COLO829 (cell line): ENCODE measurements around the gene SPECC1.
A peak's percentile ranks its signal among the peaks of the same experiment; 100 is the strongest.
"Not testable (repeated sequence)": the region's sequence is repeated elsewhere in the genome, so short reads cannot be mapped to it uniquely, and the experiment has no call there.

Experiments
- DNase-seq: peaks from one replicate; pipeline ENCODE4 v3.0.0; 2012; ENCODE audit warnings: low spot score

The SPECC1 gene

DNA sequence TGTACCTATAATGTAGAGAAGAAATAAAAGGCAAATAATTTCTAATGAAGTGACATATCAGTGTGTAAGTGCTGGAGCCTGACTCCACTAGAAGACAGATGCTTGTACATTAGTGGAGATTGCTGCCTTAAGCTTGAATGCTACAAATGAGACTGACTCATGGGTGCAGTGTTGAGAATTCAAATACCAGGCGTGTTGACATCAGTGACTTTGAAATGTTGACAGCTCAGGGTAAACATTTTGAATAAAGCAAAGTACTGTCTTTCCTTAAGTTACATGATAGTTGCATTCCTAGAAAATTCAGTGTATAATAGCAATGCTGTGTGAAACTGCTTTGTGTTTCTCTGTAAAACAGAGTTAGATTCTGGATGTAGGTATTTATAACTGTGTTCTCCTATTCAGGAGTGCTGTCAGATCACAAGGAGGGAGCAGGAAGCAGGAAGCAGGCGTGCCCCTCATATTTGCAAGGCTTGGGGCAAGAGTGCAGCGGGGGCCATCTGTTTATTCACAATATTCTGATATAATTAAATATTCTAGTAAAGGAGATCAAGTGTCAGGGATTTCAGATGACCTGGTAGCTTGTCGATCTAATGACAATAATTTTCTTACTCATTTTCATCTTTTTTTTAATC, 119.0 kb downstream of the SPECC1 start:
- DNase-seq: no peak

DNA sequence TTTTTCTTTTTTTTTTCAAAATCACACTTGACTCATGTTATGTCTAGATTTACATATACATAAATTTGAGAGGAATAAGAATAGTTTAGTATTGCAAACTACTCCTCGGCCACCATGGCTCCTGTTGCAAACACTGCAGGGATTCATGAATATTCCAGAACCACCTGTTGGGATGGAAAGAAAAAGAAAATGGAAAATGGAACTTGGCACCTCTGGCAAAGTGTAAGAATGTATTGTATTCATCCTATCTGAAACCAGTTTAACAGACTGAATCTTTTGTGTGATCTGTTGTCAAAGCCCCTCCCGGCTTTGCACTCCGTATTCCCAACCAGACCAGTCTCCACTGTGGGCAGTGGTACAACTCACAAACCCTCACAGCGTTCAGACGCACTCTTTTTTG, 124.4 kb downstream of the SPECC1 start:
- no peak for DNase-seq

DNA sequence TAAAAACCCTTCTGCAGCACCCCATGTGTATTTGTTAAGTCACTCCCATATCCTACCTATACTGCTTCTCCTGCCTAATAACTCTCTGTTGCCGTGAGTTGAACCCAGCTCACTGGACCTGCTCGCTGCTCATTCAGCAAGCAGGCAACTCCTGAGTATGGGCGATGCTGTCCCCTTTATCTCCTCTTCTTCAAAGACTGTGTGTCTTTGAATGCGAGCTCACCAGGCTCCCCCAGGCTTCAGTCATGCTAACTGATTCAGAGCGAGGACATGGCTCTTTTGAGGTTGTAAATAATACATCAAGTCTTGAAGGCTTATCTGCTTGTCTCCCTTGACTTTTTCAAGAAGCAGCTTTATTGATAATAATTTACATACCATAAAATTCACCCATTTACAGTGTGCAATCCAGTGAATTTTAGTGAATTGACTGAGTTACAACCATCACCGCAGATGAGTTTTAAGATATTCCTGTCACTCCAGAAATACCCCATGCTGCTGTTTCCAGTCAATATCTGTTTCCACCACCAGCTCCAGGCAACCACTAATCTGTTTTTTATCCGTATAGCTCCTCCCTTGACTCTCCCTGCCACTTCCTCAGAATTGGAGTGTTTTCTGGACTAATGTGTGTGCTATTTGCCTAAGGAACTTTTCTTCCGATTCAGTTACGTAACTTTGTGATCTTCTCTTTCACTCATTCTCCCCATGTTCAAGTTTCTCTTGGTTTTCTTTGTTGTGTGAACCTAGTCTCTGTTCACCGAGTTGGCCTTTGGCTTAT, 132.2 kb downstream of the SPECC1 start:
- DNase-seq: no peak

DNA sequence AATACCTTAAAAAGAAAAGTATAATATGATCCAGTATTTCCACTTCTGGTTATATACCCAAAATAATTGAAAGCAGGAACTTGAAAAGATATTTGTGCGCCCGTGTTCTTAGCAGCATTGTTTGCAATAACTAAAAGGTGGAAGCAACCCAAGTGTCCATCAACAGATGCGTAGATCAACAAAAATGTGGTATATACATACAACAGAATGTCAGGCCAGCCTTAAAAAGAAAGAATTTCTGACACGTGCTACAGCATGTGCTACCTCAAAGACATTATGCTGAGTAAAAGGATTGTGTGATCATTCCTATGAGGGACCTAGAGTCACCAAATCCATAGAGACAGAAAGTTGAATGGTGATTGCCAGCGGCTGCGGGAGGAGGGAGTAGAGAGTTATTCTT, 133.1 kb downstream of the SPECC1 start:
- no peak for DNase-seq

DNA sequence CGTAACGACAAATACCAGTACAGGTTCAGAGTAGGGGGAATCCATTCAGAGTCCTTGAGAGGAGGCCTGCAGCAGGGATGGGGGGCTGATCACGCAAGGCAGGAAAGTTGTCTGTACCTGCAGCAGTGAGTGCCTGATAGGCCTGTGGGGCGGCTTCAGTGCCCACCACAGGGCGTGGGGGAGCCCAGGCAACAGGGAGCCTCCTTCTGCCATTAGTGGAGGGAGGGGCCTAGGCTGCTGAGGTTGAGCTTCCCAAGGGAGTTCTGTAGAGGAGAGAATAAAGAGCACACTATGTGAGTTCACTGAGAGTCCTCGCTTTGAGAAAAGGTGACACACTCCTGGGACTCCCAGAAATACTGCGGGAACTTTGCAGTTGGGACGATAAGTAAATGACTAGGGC, 134.6 kb downstream of the SPECC1 start:
- DNase-seq: no peak

DNA sequence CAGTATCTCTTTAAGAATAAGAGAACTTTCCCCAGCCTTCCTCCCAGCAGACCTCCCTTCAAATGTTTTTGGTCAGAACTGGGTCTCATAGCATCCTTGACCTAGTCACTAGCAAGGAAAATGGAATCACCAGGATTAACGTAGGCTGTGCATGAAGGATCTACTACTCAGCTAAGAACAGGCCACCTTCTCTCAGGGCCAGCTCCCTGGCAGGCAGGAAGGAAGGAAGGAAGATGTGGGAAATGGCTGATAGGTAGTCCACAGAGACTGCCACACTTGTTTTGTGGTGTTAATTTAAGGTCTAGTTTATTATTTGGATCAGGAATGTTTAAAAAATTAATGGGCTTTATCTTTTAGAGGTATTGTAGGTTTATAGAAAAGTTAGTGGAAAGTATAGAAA, 136.4 kb downstream of the SPECC1 start:
- no peak for DNase-seq

DNA sequence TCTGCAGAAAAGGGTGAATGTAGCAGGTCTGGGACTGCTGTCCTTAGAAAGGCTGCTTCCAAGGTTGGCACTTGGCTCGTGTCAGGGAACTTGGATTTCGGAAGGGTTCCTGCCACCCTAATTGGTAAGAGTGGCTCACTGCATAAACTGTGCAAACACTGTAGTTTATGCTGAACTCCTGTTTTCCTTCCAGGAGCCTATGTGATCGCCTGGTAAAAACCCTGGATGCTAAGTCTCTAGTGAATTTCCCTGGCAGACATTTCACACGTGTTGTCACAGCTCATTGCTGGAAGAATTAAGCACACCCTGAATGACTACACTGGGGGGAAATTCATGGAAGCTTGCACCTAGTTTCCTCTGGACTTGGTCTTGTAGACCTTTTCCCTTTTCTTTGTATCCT, 140.1 kb downstream of the SPECC1 start:
- no peak for DNase-seq

DNA sequence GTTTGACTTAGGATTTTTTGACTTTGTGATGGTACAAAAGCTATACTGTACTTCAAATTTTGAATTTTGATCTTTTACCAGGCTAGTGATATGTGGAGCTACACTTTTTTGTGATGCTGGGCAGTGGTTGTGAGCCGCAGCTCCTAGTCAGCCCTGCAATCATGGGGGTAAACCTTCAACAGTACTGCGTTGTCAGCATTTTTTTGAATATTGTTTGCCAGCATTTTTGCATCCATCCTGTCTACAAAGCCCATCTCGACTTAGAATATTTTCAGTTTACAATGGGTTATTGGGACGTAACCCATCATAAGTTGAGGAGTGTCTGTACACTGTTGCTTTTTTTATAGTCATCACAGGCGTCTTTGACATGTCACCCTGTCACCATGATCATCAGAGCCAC, 142.0 kb downstream of the SPECC1 start:
- DNase-seq: no peak

DNA sequence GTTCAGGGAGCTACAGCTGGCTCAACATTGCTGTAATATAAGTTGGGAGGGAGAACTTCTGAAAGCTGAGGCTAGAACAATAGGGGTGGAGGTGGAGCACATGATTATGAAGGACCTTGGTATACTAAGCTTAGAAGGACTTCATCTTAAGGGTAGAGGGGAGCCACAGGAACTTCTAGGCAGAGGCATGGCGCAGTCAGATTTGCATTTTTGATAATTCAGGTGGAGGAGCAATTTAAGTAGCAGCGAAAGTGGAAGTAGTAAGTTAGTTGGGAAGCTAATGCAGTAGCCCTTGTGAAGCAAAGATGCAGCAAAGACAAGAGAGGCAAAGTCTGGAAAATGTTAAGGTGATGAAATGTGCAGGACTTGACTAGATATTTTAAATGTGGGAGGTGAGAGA, 144.1 kb downstream of the SPECC1 start:
- DNase-seq: no peak

DNA sequence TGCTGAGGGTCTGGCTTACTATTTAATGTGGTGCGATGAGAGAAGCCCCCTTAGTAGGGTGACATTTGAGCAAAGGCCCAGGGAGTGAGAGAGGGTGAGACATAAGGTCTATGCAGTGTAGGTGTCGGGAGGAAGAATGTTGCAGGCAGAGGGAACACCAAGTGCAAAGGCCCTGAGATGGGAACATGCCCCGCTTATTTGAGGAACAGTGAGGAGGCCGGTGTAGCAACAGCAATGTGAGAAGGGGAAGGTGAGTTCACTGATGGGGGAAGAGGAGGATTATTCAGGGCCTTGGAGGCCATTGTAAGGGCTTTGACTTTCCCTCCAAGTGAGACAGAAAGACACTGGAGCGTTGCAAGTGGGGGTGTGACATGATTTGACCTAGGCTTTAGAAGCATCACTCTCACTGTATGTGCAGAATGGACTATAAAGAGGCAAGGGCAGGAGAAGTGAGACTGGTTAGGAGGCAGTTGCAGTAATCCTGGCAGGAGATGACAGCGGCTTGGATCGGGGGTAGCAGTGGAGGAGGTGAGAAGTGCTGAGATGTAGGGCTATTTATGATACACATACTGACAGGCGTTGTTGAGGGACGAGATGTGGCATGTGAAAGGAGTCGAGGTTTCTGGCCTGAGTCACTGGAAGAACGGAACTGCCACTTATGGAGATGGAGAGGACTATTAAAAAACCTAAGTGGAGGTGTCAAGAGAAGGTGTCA, 145.3 kb downstream of the SPECC1 start:
- no peak for DNase-seq

DNA sequence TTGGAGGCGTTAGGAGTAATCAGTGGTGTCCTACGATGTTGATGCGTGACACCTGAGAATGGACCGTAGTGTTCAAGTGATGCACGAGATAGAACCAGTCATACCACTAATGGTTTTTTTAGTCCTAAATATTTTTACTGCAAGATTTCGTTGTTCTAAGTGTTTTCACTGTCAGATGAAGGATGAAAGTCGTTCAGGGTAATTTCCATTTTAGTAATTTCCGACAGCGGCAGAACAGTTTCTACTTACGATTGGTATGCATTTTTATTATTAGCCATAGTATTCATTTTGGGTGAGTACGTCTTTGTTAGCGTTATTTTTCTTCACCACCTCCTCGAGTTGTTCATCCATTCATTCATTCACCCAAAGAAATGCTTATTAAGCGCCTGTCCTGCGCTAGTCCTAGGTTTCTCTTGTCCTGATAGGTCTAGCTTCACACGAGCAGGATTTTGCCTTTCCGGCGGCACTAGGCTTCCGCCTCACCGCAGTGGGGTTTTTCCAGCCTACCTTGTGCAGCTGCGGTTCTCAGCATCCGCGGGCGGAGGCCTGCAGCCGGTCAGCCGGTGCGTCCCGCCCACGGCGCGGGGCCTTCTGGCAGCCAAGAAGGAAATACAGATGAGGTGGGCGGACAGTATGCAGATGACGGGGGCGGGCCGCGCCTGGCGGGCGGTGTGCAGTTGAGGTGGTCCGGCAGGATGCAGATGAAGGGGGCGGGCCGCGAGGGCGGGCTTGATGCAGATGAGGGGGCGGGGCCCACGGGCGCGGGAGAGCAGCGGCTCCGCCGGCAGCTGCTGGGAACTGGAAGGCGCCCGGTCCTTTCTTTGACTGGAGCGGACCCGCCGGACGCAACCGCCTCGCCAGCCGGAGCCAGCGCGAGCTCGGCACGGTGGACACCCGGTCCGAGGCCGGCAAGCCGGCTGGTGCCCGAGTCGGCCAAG, 146.4 kb downstream of the SPECC1 start:
- peak; percentile 95 for DNase-seq

DNA sequence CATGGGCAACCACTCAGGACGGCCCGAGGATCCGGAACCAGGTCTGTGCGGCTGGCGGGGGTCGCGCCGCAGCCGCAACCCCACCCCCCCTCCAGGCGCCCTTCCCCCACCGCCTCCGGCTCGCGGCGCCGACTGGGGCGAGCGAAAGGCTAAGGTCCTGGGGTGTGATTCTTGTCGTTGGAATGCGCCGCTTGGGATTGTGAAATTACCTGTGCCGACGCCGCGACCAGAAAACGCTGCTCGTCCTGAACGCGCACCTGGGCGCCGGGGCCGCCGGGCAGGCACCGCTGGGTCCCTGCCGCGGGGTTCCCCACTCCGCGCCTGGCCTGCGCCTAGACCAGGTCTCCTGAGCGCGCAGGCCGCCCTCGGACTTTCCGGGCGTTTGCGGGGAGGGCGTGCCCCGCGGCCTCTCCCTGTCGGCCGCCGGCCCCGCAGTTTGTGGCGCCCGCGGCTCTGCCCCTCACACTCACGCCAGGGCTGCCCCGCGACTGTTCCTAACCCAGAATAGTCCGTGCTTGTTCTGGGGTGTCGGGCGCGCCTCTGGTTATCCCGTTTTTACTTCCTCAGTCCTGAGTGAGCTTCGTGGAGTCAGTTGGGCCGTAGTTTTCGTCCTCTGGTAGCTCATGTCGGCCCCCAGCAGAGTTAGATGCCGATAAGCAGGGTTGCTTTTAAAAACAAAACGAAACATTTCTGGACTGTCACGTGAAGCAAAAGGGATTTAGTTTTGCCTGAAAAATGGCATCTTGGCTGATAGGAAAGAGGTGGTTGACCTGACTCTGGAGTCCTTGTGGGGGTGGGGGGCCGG, 147.2 kb downstream of the SPECC1 start:
- DNase-seq: no peak

DNA sequence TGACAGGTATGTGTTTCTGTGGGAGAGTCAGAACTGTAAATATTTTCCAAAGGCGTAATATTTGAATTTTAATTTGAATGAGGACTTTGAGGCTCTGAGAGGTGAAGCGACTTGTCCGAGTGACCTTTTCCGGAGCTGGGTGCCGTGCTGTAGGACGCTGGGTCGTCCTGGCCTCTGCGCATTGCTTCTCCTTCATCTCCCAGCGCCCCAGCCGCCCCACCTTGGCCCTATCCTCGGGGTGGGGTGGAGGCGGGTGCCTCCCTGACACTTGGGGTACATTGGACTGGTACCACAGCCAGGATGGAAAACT, 147.8 kb downstream of the SPECC1 start:
- DNase-seq: no peak

DNA sequence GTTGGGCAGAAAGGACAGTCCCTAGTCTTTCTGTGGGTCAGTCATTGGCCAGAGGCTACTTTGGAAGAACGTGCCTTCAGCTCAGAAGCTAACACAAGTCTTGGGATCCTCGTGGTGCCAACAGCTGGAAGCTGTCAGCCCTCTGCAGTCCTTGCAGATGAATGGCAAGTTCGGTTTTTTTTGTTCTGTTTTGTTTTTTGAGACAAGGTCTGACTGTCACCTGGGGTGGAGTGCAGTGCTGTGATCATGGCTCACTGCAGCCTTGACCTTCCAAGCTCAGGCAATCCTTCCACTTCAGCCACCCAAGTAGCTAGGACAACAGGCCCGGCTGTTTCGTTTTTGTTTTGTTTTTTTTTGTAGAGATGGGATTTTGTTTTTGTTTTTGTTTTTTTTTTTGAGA, 149.4 kb downstream of the SPECC1 start:
- DNase-seq: no peak

DNA sequence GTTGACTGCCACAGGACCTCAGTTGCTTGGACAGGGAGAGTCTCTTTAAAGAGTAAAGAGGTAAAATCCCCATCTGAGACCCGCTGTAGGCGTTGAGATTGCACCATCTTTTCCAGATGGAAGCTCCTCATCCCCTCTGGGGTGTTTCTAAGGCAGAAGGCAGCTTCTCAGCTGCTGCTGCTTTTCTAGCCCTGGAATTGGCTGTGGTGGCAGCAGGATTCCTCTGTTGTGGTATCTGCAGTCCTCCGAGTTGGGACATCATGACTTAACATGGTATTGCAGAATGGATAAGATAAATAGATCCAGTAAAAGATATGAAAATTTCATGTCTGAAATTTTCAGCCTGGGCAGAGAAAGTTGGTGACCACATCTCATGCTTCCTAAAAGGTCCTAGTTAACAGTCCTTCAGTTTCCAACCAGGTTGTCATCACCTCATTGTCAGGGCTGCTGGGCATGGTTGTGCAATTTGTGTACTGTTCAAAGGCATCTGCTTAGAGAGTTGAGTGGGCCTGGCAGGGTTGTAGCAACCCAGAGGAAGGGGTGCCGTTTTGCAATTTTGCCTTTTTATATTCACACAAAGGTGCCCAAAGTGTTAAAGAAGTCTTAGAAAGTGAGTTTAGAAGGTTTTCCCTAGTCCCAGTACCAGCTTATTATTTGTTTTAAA, 150.4 kb downstream of the SPECC1 start:
- DNase-seq: no peak

DNA sequence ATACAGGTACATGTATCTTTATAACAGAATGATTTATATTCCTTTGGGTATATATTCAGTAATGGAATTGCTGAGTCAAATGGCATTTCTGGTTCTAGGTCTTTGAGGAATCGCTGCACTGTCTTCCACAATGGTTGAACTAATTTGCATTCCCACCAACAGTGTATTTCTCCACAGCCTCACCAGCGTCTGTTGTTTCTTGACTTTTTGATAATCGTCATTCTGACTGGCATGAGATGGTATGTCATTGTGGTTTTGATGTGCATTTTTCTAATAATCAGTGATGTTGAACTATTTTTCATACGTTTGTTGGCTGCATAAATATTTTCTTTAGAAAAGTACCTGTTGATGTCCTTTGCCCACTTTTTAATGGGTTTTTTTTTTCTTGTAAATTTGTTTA, 156.4 kb downstream of the SPECC1 start:
- not testable (repeated sequence) for DNase-seq

DNA sequence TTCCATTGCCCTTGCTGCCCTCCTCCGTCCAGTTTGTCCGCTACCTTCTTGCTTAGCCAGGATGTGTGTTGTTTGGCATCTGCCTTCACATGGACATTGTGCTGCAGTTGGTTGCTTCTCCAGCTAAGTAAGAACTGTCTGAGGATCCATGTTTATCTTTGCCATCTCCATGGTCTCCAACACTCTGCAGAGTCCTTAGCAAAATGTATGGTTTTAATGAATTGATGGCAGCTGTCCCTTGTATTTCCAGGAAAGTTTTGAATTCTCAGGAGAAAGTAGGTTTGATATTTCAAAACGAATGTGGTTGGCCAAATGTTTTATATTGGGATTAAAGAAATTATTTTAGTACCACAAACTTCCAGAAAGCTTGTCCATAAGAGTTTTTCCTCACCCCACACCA, 160.9 kb downstream of the SPECC1 start:
- no peak for DNase-seq

DNA sequence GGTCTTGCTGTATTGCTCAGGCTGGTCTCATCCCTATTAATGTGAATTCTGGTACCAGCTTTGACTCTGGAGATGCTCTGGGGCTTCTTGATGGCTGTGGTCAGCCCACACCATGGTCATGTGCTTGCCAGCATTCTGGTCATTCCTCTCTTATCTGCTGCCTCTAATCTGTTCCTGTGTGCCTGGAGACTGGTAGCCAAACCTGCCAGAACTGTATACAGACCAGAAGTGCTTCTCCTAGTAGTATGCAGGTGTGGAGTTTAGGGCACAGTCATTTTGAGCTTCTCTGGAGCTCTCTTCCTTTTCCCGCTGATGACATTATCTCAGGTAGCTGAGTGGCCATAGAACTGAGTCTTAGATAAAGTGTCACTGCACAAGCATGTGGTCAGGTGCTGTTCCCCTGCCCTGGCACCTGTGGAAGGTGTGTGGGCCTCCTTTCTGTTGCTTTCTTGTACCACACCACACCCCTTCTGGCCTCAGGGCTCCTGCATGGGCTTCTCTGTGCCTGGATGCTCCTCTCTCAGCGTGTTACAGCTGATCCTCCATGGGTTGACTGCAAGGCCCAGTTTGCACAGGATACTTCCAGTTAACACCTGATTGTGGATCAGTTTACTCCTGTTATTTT, 162.7 kb downstream of the SPECC1 start:
- no peak for DNase-seq

DNA sequence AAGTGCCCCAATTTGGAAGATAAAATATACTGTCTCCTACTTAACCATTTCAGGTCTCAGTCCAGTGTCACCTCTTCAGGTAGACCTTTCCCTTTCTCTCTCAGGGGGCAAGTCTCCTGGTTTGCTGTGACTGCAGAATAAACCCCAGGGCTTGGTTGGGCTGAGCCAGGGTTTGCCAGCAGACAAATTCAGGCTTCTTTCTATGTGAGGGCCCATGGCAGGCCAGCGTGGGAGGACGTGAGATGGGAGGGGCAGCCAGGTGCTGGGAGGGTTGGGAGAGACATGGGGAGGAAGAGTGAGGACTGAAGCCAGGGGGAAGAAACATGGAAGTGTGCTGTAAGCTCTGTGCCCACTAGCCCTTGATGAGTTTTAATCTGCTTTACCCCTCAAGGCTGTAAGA, 163.2 kb downstream of the SPECC1 start:
- DNase-seq: no peak

DNA sequence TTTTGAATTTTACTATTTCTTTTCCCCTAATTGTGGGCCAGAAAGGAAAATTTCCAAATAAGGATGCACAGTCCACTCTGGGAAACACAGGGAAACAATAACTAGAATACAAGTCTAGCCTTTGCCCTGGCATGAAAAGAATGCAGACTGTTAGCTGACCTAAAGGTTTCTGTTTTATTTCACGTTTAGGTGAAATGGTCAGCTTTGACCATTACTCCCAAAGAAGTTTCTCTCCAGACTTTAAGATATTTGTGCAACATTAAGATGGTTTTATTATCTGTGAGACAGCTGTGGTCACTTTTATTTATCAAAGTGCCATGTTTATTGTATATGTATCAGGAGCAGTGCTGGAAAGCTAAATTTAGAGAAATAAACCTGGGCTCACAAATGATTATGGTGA, 163.9 kb downstream of the SPECC1 start:
- no peak for DNase-seq
